T-helper 9 cell (primary cell): Measurements from ENCODE around the gene YDJC.
"Not testable (repeated sequence)": the region's sequence is repeated elsewhere in the genome, so short reads cannot be mapped to it uniquely, and the experiment has no call there.

ENCODE experiments used
- DNase-seq: peaks from one replicate; pipeline ENCODE4 v3.0.0-alpha.2; 2020

Gene YDJC

GRCh38 chr22:21603973-21604372, 25.8 kb downstream of the YDJC start:
- DNase-seq: no peak

- DNase-seq: no peak
Observed at GRCh38 chr22:21602579-21602978, 27.2 kb downstream of the YDJC start.

- no peak for DNase-seq
Observed at GRCh38 chr22:21599053-21599893, 30.5 kb downstream of the YDJC start.

- no peak for DNase-seq
Observed at GRCh38 chr22:21598302-21598701, 31.5 kb downstream of the YDJC start.

GRCh38 chr22:21596356-21597135, 33.3 kb downstream of the YDJC start:
- not testable (repeated sequence) for DNase-seq

GRCh38 chr22:21594865-21595452, 34.9 kb downstream of the YDJC start:
- no peak for DNase-seq

GRCh38 chr22:21593406-21594232, 36.2 kb downstream of the YDJC start:
- DNase-seq: no peak

GRCh38 chr22:21592422-21592821, 37.4 kb downstream of the YDJC start:
- no peak for DNase-seq

- no peak for DNase-seq
Observed at GRCh38 chr22:21591695-21592094, 38.1 kb downstream of the YDJC start.

GRCh38 chr22:21590809-21591641, 38.8 kb downstream of the YDJC start:
- DNase-seq: no peak

GRCh38 chr22:21589396-21589795, 40.4 kb downstream of the YDJC start:
- no peak for DNase-seq

- no peak for DNase-seq
Observed at GRCh38 chr22:21587803-21588611, 41.8 kb downstream of the YDJC start.

GRCh38 chr22:21585389-21585788, 44.4 kb downstream of the YDJC start:
- DNase-seq: no peak

GRCh38 chr22:21582801-21583740, 46.8 kb downstream of the YDJC start:
- no peak for DNase-seq

GRCh38 chr22:21581009-21581713, 48.7 kb downstream of the YDJC start:
- not testable (repeated sequence) for DNase-seq

GRCh38 chr22:21580623-21581007, 49.2 kb downstream of the YDJC start:
- DNase-seq: not testable (repeated sequence)

GRCh38 chr22:21579474-21579851, 50.4 kb downstream of the YDJC start:
- no peak for DNase-seq
